DOHH2 (cell line): ENCODE results near the gene ABI3BP.

Experiments
- EZH2phosphoT487 ChIP-seq: fragments of 200-600 bp; sonication (generic); IDR thresholded peaks from 2 replicates; pipeline ENCODE4 v1.6.1; 2017; ENCODE audit warnings: borderline replicate concordance, mild to moderate bottlenecking, antibody characterized with exemption, low read length, moderate library complexity, mixed read lengths
- TF ChIP-seq, protein P1 (sequence below): fragments of 200-600 bp; sonication (generic); IDR thresholded peaks from one replicate; pipeline ENCODE4 v1.5.1; 2014; ENCODE audit warnings: antibody characterized with exemption, mild to moderate bottlenecking, low read depth, low read length; ENCODE audit not compliant: poor library complexity, severe bottlenecking

- TF ChIP-seq, protein P1, sequence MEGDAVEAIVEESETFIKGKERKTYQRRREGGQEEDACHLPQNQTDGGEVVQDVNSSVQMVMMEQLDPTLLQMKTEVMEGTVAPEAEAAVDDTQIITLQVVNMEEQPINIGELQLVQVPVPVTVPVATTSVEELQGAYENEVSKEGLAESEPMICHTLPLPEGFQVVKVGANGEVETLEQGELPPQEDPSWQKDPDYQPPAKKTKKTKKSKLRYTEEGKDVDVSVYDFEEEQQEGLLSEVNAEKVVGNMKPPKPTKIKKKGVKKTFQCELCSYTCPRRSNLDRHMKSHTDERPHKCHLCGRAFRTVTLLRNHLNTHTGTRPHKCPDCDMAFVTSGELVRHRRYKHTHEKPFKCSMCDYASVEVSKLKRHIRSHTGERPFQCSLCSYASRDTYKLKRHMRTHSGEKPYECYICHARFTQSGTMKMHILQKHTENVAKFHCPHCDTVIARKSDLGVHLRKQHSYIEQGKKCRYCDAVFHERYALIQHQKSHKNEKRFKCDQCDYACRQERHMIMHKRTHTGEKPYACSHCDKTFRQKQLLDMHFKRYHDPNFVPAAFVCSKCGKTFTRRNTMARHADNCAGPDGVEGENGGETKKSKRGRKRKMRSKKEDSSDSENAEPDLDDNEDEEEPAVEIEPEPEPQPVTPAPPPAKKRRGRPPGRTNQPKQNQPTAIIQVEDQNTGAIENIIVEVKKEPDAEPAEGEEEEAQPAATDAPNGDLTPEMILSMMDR: no peak
- TF ChIP-seq EZH2phosphoT487: no peak
These were observed 210.3 kb downstream of the ABI3BP start for GRCh38 chr3:100782906-100783305.
